Measurements from ENCODE around the gene USP22.

Gene USP22

DNA sequence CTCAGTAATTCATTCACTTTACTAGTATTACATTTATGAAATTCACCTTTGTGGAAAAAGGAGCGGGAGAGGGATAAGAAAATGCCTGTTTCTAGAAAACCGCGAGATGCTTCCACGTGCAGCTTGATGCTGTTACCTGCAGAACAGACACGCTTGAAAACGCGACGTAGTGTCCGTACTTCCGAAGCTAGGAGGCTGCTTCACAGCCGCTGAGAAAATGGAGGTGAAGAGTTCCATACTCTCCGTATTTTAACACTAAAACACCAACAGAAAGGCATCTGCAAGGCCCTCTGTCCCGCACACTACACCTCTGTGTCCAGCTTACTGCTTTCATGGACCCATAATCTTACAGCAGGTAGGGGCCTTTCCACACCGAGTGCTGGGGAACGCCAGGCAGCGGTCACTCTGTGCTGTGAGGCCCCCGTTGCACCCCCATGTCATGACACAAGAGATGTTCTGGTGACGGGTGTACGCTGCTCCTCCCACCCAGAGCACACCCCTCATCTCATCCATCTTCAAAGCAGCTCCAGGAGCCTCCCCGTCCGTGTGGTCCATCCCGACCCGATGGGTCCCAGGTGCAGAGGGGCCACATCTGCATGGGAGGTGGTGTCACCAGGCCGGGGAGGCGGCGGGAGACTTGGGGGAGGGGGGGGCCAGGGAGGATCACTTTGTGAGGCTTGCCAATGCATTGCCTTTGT, 40.4 kb downstream of the USP22 start:
- TF ChIP-seq, protein P1, sequence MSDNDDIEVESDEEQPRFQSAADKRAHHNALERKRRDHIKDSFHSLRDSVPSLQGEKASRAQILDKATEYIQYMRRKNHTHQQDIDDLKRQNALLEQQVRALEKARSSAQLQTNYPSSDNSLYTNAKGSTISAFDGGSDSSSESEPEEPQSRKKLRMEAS (IDR thresholded peaks at IDR 0.05; ENCODE audit: low read depth, low read length): no peak
- TF ChIP-seq, protein P2, sequence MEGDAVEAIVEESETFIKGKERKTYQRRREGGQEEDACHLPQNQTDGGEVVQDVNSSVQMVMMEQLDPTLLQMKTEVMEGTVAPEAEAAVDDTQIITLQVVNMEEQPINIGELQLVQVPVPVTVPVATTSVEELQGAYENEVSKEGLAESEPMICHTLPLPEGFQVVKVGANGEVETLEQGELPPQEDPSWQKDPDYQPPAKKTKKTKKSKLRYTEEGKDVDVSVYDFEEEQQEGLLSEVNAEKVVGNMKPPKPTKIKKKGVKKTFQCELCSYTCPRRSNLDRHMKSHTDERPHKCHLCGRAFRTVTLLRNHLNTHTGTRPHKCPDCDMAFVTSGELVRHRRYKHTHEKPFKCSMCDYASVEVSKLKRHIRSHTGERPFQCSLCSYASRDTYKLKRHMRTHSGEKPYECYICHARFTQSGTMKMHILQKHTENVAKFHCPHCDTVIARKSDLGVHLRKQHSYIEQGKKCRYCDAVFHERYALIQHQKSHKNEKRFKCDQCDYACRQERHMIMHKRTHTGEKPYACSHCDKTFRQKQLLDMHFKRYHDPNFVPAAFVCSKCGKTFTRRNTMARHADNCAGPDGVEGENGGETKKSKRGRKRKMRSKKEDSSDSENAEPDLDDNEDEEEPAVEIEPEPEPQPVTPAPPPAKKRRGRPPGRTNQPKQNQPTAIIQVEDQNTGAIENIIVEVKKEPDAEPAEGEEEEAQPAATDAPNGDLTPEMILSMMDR (IDR thresholded peaks at IDR 0.05; ENCODE audit: low read depth, low read length): no peak
- TF ChIP-seq MYC (IDR thresholded peaks at IDR 0.05; ENCODE audit: low read depth, low read length): no peak
- no peak for TF ChIP-seq POLR2A (IDR thresholded peaks at IDR 0.05; ENCODE audit: extremely low read depth, insufficient read length)
- no peak overlapping the region for H3K4me3 ChIP-seq (ENCODE audit: low read depth, low read length)
- no peak for DNase-seq (ENCODE audit: low read depth)

DNA sequence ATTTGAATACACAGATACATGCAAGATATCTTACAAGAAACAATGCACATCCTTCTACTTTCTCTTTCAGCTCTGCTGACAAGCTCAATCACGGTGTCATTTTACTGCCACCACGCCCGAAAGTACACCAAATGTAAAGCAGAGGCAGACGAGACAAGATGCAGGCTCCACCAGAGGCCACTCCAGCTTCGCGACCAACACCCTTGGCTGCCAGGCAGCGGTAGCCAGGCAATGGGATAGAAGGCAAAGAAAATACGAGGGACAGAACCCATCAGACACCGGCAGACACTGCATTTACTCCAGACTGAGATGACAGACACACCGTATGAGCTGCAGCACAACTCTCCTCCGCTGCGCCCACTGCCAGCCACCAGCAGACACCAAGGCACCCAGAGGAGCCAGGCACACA, 41.0 kb downstream of the USP22 start:
- no peak overlapping the region for H3K4me3 ChIP-seq (ENCODE audit: low read depth, low read length)
- TF ChIP-seq, protein P2 (IDR thresholded peaks at IDR 0.05; ENCODE audit: low read depth, low read length): no peak
- no peak for TF ChIP-seq POLR2A (IDR thresholded peaks at IDR 0.05; ENCODE audit: extremely low read depth, insufficient read length)
- TF ChIP-seq, protein P1 (IDR thresholded peaks at IDR 0.05; ENCODE audit: low read depth, low read length): no peak
- TF ChIP-seq MYC (IDR thresholded peaks at IDR 0.05; ENCODE audit: low read depth, low read length): no peak
- no peak for DNase-seq (ENCODE audit: low read depth)

DNA sequence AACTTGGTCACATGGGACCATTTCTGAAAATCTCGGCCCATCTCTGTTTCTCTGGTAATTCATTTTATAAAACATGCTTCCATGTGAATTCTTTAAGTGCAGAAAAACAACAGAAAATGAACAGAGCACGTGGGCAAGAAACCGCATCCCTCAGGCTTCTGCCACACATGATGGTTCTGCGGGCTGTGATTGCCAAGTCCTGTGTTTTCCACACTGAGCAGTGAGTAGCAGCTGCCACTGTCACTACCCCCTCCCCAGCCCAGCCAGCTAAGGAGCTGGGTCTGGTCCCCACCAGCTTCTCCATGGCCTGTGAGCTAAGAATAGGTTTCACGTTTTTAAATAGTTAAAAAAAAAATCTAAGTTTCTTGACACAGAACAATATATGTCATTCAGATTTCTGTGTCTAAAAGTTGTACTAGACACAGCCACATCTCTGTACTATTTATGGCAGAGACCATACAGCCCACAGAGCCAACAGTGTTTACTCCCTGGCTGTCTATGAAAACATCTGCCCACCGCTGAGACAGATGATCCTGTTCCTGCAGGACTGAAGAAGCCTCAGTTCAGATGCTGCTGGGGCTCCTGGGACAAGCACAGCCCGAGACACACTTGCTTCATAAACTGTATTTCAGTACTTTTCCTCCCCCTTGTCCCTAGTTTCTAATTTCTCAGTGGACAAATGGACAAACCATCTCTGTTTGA, 41.5 kb downstream of the USP22 start:
- no peak for TF ChIP-seq MYC (IDR thresholded peaks at IDR 0.05; ENCODE audit: low read depth, low read length)
- TF ChIP-seq, protein P2 (IDR thresholded peaks at IDR 0.05; ENCODE audit: low read depth, low read length): no peak
- TF ChIP-seq, protein P1 (IDR thresholded peaks at IDR 0.05; ENCODE audit: low read depth, low read length): no peak
- TF ChIP-seq POLR2A (IDR thresholded peaks at IDR 0.05; ENCODE audit: extremely low read depth, insufficient read length): no peak
- DNase-seq (ENCODE audit: low read depth): no peak

DNA sequence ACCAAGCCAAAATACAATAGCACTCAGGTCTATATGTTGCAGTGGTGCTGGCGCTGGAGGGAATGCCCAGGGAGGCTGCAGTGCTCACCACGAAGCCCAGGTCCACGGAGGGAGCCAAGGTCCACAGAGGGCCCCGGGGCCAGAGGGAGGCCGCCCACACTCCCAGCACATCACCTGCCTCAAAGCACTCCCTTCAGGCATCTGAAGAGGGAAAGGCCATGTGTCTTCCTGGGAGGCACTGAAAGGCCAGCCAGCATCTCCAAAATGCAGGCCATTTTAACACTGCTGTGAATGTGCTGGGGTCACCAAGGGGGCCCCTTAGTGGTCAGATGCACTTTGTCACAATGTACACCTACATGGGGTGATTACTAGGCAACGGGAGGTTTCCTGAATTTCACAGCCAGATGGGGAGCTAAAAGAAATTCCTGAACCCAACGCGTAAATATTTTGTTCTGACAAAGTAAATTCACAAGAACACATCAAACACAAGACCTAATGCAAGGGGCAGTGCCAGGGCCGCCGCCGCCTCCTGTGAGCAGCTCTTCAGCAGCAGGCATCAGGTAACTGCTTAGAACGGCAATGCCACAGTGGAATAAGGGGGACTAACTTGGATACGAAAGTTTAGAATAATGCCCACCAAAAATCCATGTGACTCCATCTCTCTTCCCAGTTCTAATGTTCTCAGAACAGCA, 42.8 kb downstream of the USP22 start:
- TF ChIP-seq MYC (IDR thresholded peaks at IDR 0.05; ENCODE audit: low read depth, low read length) (no peak), POLR2A (IDR thresholded peaks at IDR 0.05; ENCODE audit: extremely low read depth, insufficient read length) (no peak)
- TF ChIP-seq, protein P1 (IDR thresholded peaks at IDR 0.05; ENCODE audit: low read depth, low read length): no peak
- TF ChIP-seq, protein P2 (IDR thresholded peaks at IDR 0.05; ENCODE audit: low read depth, low read length): no peak
- DNase-seq (ENCODE audit: low read depth): no peak
- no peak overlapping the region for H3K4me3 ChIP-seq (ENCODE audit: low read depth, low read length)

More for the DNA sequence above, 41.5 kb downstream of the USP22 start:
- H3K4me3 ChIP-seq (ENCODE audit: low read depth, low read length): no peak overlapping the region

DNA sequence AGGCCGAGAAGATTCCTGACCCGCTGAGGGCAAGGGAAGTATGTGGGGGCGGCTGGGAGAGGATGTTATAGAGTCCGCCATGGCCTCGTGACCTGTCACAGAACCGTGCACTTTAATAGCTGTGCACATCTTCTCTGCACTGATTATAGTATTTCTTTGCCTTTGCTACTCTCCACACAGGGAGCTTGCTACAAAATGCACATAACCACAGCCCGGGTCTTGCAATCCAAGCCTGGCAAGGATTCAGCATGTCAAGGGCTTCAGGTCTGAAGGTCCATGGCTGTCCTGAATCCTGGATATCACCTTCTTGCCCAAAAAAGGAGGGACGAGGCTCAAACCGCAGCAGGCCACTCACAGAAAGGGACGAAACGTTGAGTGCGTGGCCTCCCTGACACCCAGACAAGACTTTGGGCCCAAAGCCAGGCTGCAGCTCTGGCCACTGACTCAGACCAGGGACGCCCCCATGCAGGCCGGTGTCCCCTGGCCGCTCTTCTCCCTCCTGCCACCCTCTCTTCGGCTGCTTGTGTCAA, 43.7 kb downstream of the USP22 start:
- DNase-seq (ENCODE audit: low read depth): no peak
- TF ChIP-seq MYC (IDR thresholded peaks at IDR 0.05; ENCODE audit: low read depth, low read length): no peak
- TF ChIP-seq, protein P2 (IDR thresholded peaks at IDR 0.05; ENCODE audit: low read depth, low read length): no peak
- TF ChIP-seq, protein P1 (IDR thresholded peaks at IDR 0.05; ENCODE audit: low read depth, low read length): no peak
- TF ChIP-seq POLR2A (IDR thresholded peaks at IDR 0.05; ENCODE audit: extremely low read depth, insufficient read length): no peak
- no peak overlapping the region for H3K4me3 ChIP-seq (ENCODE audit: low read depth, low read length)

Data from NB4 (cell line).